GM12878 (cell line): ENCODE results near the gene DOCK2. TPM values are rescaled to one million over a fixed set of nuclear protein-coding genes. Genes with fewer than 3 reads are reported as not detected.
A peak's percentile ranks its signal among the peaks of the same experiment; 100 is the strongest.

Source experiments
- ATF2 ChIP-seq: IDR thresholded peaks from 2 replicates; pipeline ENCODE4 v1.6.1; 2012; ENCODE audit warnings: low read length, inconsistent platforms
- BMI1 ChIP-seq: fragments of 450-650 bp; IDR thresholded peaks from 2 replicates; pipeline ENCODE4 v1.6.1; 2016; ENCODE audit warnings: mild to moderate bottlenecking, moderate library complexity, borderline replicate concordance
- CBFB ChIP-seq: IDR thresholded peaks from 2 replicates; pipeline ENCODE4 v1.6.1; 2016; ENCODE audit warnings: antibody characterized with exemption, low read depth
- CHD1 ChIP-seq: IDR thresholded peaks from 2 replicates; pipeline ENCODE4 v1.6.1; 2012; ENCODE audit warnings: low read depth, low read length, improper control_type of control experiment
- CHD2 ChIP-seq: IDR thresholded peaks from 2 replicates; pipeline ENCODE4 v1.6.1; 2011; ENCODE audit warnings: low read depth, low read length, improper control_type of control experiment, borderline replicate concordance
- CREM ChIP-seq: IDR thresholded peaks from 2 replicates; pipeline ENCODE4 v1.6.1; 2014; ENCODE audit warnings: antibody characterized with exemption, low read depth
- DPF2 ChIP-seq: fragments of 450-650 bp; IDR thresholded peaks from 2 replicates; pipeline ENCODE4 v1.6.1; 2017; ENCODE audit warnings: mild to moderate bottlenecking
- E2F4 ChIP-seq: IDR thresholded peaks from 2 replicates; pipeline ENCODE4 v1.6.1; 2012; ENCODE audit warnings: low read depth, low read length, improper control_type of control experiment
- GATAD2B ChIP-seq: fragments of 450-650 bp; conservative IDR thresholded peaks from 2 replicates; pipeline ENCODE4 v1.6.1; 2017; ENCODE audit warnings: low read depth, mild to moderate bottlenecking, moderate library complexity
- HCFC1 ChIP-seq: fragments of 150-350 bp; IDR thresholded peaks from 2 replicates; pipeline ENCODE4 v1.6.1; 2014; ENCODE audit warnings: low read length
- IKZF1 ChIP-seq: fragments of 450-650 bp; conservative IDR thresholded peaks from 2 replicates; pipeline ENCODE4 v1.6.1; 2017; ENCODE audit warnings: antibody characterized with exemption, mild to moderate bottlenecking
- IRF3 ChIP-seq: fragments of 450-650 bp; IDR thresholded peaks from 2 replicates; pipeline ENCODE4 v1.6.1; 2014; ENCODE audit warnings: mild to moderate bottlenecking
- KAT2A ChIP-seq: conservative IDR thresholded peaks from 2 replicates; pipeline ENCODE4 v1.6.1; 2011; ENCODE audit warnings: low read depth, low read length; ENCODE audit not compliant: control insufficient read depth
- MLLT1 ChIP-seq: fragments of 450-650 bp; IDR thresholded peaks from 2 replicates; pipeline ENCODE4 v1.6.1; 2016; ENCODE audit warnings: mild to moderate bottlenecking
- MTA2 ChIP-seq: fragments of 450-650 bp; IDR thresholded peaks from 2 replicates; pipeline ENCODE4 v1.6.1; 2016; ENCODE audit warnings: low read depth, mild to moderate bottlenecking, moderate library complexity
- MTA3 ChIP-seq: IDR thresholded peaks from 2 replicates; pipeline ENCODE4 v1.6.1; 2012; ENCODE audit warnings: low read length, inconsistent platforms, borderline replicate concordance
- NFYB ChIP-seq: IDR thresholded peaks from 2 replicates; pipeline ENCODE4 v1.6.1; 2011; ENCODE audit warnings: low read depth, mild to moderate bottlenecking, low read length, improper control_type of control experiment, moderate library complexity; ENCODE audit not compliant: insufficient read depth
- RCOR1 ChIP-seq: conservative IDR thresholded peaks from 2 replicates; pipeline ENCODE4 v1.6.1; 2012; ENCODE audit warnings: low read depth, low read length, improper control_type of control experiment
- STAT1 ChIP-seq: fragments of 450-650 bp; conservative IDR thresholded peaks from 2 replicates; pipeline ENCODE4 v1.6.1; 2014; ENCODE audit warnings: antibody characterized with exemption, mild to moderate bottlenecking
- TARDBP ChIP-seq: IDR thresholded peaks from 2 replicates; pipeline ENCODE4 v1.6.1; 2016; ENCODE audit warnings: borderline replicate concordance
- ZBED1 ChIP-seq: IDR thresholded peaks from 2 replicates; pipeline ENCODE4 v1.6.1; 2016; ENCODE audit warnings: borderline replicate concordance
- ZBTB11 ChIP-seq: fragments of 450-650 bp; formaldehyde crosslinking; IDR thresholded peaks from 2 replicates; pipeline ENCODE4 v1.5.0; 2022; ENCODE audit warnings: mild to moderate bottlenecking, missing genetic modification characterization
- polyA plus RNA-seq, 11 experiments: library from polyadenylated mRNA; depleted of rRNA in 4 of 11; unstranded in 6 of 11; stranded (reverse) in 5 of 11; fragments of >200 nt; fragmentation: Nextera tagmentation in 4 of 11; fragmentation: Illumina TruSeq in 1 of 11; extraction: Ambion mirVana in 4 of 11; extraction: Trizol in 1 of 11; gene quantifications; 1 replicate in 1 of 11; 2 replicates in 10 of 11; pipeline versions ENCODE4 v1.2.1 to v1.2.3, GENCODE V29; 2011 to 2016; ENCODE audit warnings: inconsistent platforms in 2 of 11, missing spikeins in 2 of 11, low read depth in 1 of 11
- total RNA-seq, 4 experiments: library from RNA; depleted of rRNA in 3 of 4; stranded (reverse); fragments of >200 nt in 3 of 4; fragmentation: Illumina TruSeq in 1 of 4; extraction: Trizol in 1 of 4; gene quantifications; 2 replicates each; pipeline versions ENCODE4 v1.2.1 to v1.2.3, GENCODE V29; 2013 to 2021

DOCK2 gene
- total and polyA plus RNA-seq, 10 of the 15 experiments (the other 5 are each of a cell fraction or from before 2014, with no cell fraction given): 34.2 to 192 (median 118) TPM

GRCh38 chr5:169637085-169637548 is at the start of gene DOCK2 (continued):
- TF ChIP-seq IRF3: no peak
- TF ChIP-seq HCFC1: no peak
- TF ChIP-seq ZBED1: peak; percentile 49; the same call in 1 of the 2 replicates
- no peak for TF ChIP-seq MLLT1
- TF ChIP-seq RCOR1: no peak
- TF ChIP-seq CBFB: peak; percentile 48; the same call in 1 of the 2 replicates
- TF ChIP-seq STAT1: no peak
- no peak for TF ChIP-seq ATF2
- peak; percentile 71 for TF ChIP-seq E2F4
- TF ChIP-seq TARDBP: no peak
- TF ChIP-seq CHD1: no peak
- TF ChIP-seq GATAD2B: peak; percentile 74
- 0 out of 2 replicates have a peak, but pooled peaks have one; percentile 46 for TF ChIP-seq MTA2
- TF ChIP-seq BMI1: no peak
- TF ChIP-seq DPF2: peak; percentile 91
- TF ChIP-seq MTA3: no peak; the same call in 1 of the 2 replicates
- TF ChIP-seq CHD2: no peak
- no peak for TF ChIP-seq CREM
- TF ChIP-seq ZBTB11: no peak
- TF ChIP-seq IKZF1: peak; percentile 84
- no peak for TF ChIP-seq KAT2A
- TF ChIP-seq NFYB: no peak
